Activated T-cell treated with anti-CD3 and anti-CD28 coated beads for 1 hour (primary cell): ENCODE results near the gene METTL1.
"Not testable (repeated sequence)": the region's sequence is repeated elsewhere in the genome, so short reads cannot be mapped to it uniquely, and the experiment has no call there.

Experiments
- DNase-seq: peaks from one replicate; pipeline ENCODE4 v3.0.0-alpha.2; 2020; ENCODE audit warnings: low read depth

Gene METTL1

DNA sequence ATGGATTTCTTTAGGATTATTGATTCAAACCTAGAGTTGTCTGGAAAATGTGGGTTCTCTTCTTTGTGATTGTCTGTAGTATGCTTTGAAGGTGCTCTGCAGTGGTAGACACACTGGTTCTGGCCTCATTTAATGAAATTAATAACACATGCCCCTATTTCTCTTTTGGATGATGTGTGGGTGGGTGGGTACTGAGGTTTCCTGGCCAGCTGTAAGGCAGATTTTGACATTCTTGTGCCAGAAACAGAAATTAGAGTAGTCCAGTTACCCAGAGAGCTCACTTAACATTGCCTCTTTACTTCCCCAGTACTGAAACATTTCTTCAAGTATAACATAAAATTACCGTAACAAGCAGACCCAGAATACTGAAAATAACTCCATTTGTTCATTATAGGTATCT, 25.1 kb upstream of the METTL1 start:
- no peak for DNase-seq

DNA sequence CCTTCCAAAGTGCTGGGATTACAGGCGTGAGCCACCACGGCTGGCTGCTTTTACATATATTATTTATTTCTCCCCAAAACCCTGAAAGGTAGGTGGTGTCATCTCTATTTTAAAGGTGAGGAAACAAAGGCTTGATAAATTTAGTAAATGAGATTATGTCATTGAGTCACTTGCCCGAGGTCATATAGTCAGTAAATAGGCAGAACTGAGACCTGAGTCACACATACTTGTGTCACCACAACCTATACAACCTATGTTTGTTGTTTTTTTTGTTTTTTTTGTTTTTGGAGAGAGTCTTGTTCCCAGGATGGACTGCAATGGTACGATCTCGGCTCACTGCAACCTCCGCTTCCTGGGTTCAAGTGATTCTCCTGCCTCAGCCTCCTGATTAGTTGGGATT, 23.4 kb upstream of the METTL1 start:
- no peak for DNase-seq

DNA sequence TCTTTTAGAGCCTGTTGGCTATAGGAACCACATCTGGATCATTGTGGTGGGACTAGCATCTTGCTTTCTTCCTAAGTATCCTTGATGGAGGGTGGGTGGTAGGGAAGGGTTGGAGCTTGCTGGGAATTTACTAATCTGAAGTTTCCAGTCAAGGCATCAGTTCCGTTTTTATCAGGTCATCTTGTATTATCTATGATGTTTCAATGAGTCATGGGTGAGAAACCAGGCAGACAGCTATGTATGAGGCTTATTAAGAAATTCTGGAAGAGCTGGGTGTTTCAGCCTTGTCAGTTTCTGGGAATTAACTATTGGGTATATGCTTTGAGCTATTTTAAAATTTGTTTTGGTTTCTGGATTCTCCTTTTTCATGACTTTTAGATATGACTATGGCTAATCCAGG, 22.0 kb upstream of the METTL1 start:
- DNase-seq = no peak

DNA sequence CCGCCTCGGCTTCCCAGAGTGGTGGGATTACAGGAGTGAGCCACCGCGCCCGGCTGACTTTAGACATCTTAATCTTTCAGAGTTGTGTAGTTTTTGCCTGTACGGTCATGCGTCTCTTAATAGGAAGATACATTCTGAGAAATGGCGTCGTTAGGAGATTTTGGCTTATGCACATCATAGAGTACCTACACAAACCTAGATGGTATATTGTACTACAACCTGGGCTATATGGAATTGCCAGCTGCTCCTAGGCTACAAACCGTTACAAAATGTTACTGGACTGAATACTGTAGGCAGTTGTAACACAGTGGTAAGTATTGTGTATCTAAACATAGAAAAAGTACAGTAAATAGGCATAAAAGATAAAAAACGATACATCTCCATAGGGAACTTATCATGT, 12.0 kb upstream of the METTL1 start:
- DNase-seq = no peak

DNA sequence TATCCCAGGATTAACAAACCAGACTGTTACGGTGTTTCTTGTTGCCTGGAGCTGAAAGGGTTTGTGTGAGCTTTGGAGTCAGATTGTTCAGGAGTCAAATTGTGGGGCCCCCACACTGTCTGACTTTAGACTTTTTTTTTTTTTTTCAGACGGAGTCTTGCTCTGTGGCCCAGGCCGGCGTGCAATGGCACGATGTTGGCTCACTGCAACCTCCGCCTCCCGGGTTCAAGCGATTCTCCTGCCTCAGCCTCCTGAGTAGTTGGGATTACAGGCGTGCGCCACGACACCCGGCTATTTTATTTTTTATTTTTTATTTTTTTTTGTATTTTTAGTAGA, 11.5 kb upstream of the METTL1 start:
- no peak for DNase-seq

DNA sequence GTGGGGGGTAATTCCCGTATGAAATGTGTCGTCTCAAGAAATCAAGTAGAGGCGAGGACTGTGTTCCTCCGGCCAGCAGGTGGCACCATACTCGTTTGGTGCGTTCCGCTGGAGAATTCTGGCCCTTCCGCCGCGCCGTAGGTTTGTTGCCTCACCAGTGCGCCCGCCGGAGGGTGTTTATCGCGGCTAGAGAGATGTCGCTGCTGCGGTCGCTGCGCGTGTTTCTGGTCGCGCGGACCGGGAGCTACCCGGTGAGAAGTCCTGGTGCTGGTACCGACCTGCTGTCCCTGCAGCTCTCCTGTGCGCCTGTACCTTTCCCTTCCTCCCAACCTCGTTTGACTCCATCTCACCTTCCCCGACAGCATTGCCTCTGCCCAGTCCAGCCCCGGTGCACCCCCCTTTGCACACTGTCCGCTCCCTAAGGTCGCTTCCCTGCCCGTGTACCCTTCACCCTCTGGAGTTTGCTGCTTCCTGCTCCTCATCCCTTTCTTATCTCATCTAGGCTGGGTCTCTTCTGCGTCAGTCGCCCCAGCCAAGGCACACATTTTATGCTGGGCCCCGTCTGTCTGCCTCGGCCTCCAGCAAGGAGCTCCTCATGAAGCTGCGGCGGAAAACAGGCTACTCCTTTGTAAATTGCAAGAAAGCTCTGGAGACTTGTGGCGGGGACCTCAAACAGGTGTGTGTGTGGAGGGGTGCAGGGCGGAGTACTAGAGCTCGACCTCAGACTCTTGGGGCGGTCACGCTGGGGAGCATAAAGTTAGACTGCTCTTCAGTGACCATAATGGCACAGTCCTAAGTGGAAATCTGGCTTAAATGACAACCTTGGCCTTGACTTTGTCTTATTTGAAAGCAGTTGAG, 10.9 kb upstream of the METTL1 start, which contains the start of gene TSFM:
TSS of gene TSFM (plus strand) at position 180 of the 858 bp plus-strand sequence. CDS start at position 195, 15 bp downstream.
- DNase-seq = peak; percentile 99

DNA sequence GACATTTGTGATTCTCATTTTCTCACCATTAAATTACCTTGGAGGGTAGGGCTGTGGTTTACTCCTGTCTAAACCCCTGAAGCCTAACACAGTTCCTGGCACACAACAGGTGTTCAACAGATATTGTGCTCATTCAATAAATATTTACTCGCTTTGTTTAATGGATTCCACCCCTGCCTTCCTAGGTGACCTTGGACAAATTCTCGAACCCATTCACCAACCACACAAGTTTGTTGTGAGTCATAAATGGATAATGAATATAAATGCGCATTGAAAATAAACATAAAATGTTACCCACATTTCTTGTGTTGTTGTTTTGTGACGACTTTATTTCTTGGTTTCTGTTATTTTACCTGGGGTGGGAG, 10.3 kb upstream of the METTL1 start:
- DNase-seq = no peak

DNA sequence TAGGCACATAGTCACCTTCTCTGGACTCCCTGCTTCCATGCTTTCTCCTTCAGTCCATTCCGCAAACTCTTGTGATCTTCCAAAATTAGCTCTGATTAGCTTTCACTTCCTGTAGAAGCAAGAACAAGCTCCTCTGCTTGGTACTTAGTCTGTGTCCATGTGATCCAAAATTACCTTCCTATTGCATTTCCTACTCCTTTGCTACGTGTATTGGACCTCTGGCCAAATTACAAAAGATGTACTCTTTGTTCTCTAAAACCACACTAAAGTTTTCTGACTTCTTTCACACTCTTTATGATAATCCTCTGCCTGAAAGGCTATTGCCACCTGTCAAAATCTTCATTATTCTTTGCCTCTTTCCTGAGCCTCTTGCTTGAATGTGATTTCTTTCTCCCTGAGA, 9.9 kb upstream of the METTL1 start:
- DNase-seq = no peak

DNA sequence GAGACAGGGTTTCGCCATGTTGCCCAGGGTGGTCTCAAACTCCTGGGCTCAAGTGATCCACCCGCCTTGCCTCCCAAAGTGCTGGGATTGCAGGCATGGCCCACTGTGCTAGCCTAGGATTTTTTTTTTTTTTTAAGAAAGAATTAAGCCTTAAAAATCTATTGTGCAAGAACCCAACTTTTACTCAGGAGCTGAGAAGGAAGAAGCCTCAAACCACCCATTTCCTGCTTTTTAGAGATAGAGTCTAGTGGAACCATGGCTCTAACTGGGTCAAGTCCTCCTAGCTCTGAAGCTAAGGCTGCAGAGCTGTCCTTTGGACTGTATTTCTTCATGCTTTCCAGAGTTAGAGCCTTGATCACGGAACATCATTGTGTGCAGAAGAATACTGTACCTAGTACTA, 9.3 kb upstream of the METTL1 start:
- no peak for DNase-seq

DNA sequence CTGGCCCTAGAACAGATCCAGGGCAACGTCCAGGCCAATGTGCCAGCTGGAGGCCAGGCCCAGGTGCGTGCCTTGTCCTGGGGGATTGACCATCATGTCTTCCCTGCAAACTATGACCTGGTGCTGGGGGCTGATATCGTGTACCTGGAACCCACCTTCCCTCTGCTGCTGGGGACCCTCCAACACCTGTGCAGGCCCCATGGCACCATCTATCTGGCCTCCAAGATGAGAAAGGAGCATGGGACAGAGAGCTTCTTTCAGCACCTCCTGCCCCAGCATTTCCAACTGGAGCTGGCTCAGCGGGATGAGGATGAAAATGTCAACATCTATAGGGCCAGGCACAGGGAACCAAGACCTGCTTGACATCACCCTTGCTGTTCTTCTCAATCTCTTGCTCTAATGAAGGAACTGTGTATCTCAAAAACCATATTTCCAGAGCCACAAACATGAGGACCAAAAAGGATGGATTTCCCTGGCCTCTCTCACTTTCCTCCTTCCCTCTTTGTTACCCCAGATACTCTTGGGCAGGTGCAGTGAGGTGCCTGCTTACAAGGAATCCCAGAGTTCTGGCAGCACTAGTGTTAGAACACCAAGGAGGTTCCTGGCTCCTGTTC, 8.5 kb upstream of the METTL1 start:
- DNase-seq = no peak

DNA sequence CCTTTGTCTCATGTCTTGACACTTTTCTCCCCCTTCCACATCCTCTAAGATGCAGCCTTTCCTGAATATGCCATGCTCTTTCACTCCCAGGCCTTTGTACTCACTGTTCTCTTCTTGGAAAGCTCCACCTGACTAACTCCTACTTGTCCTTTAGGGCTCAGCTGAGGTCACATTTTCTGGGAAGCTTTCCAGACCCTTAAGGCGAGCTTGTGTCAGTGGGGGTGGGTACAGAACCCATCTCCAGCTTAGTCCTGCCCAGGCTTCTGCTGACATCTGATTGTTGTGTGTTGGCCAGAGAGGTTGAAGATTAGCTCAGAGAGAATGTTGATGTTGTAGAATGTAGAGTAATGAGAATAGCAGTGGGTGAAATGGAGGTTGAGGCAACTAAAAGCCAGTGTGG, 7.8 kb upstream of the METTL1 start:
- DNase-seq = no peak

DNA sequence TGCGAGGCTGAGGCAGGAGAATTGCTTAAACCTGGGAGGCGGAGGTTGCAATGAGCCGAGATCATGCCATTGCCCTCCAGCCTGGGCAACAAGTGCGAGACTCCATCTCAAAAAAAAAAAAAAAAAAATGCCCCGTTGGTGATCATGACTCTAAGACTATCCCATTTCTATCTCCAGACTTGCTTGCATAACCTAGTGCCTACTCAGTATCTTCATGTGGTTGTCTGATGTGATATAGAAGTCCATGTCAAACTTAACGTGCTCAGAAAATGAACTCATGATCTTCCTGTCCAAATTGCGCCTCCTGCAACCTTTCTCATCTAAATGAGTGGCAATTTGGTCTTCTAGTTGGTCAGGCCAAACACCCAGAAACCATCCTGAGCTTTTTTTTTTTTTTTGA, 6.0 kb upstream of the METTL1 start:
- no peak for DNase-seq

DNA sequence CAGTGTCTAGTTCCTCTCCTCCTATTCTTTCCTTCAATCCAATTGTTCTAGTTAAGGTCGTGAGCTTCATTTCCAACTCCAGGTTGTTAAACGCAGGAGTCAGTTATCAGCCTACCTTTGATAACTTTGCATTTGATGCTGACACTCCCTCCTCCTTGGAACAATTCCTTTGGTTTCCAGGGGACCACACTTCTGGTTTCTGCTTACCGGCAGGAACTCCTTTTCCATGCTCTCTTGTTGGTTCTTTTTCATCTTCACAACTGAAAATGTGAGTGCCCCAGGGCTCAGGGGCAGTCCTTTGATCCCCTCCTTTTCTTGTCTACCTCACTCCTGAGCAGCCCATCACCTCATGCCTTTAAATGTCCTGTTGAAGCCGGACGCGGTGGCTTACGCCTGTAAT, 5.5 kb upstream of the METTL1 start:
- no peak for DNase-seq

DNA sequence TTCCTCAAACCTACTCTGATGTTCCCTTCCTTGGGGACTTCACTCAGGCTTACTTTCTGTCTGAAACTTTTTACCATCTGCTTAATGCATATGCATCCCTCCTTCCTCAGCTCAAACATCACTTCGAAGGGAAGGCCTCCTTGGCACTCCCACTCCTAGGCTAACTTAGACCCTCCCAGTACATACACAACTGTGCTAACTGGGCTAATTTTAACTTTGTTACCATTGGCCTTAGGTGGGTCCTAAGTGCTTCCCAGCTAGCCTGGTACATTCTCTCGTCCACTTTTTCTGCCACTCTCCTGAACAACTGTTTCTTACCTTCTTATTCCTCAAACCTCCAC, 4.3 kb upstream of the METTL1 start:
- no peak for DNase-seq

DNA sequence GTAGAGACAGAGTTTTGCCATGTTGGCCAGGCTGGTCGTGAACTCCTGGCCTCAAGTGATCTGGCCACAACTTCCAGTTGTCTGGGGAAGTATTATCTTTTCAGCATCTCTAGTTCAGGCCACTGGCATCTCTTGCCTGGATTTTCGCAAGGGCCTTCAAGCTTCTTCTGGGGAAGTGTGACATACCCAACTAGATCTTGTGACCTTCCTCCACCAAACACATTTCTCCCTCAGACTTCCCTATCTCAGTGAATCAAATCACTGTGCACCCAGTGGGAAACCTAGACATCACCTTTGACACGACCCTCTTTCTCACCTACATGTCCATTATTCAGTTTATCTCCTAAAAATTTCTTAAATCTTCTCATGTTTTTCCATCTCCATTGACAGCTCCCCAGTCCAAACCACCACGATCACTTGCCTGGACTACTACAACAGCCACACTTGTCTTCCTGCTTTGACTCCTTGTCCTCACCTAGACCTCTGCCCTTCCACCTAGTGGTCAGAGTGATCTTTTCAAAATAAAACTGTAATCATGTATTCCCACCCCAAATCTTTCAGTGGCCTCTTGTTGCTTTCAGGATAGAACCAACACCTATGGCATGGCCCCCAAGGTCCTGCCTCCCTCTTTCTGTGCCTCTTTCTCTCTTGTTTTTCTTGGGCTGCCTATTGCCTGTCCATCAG, 3.8 kb upstream of the METTL1 start:
- DNase-seq = no peak

DNA sequence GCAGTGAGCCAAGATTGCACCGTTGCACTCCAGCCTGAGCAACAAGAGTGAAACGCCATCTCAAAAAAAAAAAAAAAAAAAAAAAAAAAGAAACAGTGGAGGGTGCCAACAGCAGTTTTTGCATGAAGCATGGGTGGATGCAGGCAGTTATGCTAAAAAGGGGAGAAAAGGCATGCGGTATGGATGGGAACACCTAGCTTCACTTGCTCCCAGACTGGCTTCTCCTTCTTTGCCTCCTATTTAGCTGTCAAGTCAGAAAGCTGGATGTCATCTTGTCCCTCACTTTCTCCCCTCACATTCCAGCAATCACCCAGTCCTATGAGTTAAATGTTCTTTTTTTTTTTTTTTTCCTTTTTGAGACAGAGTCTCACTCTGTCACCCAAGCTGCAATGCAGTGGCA, 3.1 kb upstream of the METTL1 start:
- DNase-seq = no peak

DNA sequence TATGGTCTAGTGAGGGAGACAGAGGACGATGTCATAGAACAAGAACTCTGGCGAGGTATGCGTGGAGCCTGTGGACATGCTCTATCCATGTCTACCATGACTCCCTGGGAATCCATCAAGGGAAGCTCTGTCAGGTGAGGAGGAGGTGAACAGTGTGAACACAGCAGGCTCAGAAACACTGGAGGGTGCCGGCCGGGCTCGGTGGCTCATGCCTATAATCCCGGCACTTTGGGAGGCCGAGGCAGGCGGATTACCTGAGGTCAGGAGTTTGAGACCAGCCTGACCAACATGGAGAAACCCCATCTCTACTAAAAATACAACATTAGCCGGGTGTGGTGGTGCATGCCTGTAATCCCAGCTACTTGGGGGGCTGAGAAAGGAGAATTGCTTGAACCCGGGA, 2.7 kb upstream of the METTL1 start:
- DNase-seq = not testable (repeated sequence)

DNA sequence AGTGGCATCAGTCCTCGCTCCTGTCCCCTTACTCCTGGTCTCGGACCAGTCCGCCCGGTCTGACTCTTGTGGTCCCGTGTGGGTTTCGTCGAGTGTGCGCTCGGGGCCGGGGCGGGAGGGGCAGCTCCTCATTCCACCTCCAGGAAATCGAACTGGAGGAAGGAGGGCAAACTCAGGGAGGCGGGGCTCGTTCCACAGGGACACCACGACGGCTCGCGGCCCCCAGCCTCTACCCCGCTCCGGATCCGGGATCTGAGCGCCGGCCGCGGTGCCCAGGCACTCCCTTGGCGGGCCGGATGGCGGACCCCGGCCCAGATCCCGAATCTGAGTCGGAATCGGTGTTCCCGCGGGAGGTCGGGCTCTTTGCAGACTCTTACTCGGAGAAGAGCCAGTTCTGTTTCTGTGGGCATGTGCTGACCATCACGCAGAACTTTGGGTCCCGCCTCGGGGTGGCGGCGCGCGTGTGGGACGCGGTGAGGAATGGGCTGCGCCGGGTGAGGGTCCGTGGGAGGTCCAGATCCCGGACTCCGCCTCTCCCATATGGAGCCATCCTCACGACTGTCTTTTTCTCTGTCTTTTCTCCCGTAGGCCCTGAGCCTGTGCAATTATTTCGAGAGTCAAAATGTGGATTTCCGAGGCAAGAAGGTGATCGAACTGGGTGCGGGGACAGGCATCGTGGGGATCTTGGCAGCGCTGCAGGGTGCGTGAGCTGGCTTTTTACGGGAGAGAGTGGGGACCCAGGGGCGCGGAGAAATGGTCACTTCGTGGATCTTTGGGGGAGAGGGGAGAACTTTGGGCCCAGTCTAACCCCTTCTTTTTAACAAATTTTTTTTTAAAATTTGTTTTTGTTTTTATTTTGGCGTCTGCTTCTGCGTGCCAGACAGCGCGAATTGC, 771 bp upstream of the METTL1 start, which contains the start of gene EEF1AKMT3:
TSS of gene EEF1AKMT3 (plus strand) at position 186 of the 894 bp plus-strand sequence. CDS start at position 297, 111 bp downstream.
- DNase-seq = no peak

DNA sequence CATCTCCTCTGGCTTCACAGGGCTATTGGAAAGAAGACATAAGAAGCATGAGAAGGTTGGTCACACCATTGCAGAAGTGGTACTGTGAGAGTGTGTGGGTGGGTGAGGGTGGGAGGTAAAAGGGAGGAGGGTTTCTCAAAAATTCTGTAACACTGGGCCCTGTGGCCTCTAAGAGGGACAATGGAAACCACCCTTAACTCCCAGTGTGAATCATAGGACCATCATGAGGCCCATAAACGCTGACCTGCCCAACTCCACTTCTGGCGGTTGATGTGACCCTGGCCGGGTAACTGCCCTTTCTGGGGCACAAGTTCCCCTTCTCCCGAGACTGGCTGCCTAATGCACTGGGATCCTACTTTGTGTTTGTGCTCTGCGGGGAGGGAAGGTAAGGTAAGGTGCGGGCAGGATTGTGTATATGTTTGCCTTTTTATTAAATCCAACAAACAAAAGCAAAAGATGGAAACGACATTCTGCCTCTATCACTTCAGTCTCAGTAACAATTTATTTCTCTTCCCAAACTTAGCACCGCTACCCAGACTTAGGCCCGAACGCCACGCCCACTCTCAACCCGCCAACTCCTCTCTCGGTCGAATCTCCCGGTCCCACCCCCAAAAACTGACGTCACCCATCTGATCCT, 551 bp downstream of the METTL1 start:
- peak; percentile 65 for DNase-seq

DNA sequence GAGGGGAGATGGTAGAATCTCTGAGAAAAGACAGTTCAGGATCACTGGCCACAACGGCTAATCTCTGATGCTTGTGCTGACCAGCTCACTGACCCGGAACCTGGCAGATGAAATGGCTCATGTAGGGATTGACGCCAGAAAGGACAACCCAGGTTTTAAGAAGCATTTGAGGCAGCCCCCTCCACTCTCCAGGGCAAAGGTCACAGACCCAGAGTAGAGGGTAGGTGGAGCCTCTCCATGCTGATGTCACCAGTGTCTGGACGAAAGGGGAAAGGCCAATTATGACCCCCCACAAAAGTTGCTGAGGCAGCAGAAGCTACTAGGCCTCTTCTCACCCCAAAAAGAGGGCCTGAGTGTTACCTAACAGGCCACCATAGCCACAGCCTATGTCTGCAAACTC, 1.2 kb downstream of the METTL1 start:
- no peak for DNase-seq

DNA sequence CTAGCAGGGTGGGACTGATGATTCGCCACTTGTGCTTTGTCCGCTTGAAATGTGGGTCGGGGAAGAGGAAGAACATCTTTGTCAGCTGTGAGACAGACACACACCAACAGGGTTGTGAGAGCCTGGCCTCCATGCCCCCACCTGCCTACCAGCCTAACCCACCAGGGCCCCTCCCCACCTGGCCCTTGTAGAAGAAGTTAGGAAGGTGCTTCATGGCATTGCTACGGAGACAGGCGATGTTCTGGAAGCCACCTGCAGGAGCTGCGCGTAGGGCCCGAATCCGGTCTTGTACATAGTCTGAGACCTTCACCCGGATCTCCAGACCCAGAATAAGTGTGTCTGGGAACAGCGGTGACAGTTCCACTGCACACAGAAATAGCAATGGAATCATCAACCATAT, 2.3 kb downstream of the METTL1 start:
- DNase-seq = no peak

DNA sequence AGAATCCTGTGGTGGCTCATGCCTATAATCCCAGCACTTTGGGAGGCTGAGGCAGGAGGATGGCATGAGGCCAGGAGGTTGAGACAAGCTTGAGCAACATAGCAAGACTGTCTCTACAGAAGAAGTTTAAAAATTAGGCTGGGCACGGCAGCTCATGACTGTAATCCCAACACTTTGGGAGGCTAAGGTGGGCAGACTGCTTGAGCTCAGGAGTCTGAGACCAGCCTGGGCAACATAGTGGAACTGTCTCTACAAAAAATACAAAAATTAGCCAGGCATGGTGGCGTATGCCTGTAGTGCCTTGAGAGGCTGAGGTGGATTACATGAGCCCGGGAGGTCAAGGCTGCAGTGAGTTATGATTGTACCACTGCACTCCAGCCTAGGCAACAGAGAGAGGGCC, 4.0 kb downstream of the METTL1 start:
- DNase-seq = no peak
